Measurements from ENCODE around the gene CRYAA.

DNA sequence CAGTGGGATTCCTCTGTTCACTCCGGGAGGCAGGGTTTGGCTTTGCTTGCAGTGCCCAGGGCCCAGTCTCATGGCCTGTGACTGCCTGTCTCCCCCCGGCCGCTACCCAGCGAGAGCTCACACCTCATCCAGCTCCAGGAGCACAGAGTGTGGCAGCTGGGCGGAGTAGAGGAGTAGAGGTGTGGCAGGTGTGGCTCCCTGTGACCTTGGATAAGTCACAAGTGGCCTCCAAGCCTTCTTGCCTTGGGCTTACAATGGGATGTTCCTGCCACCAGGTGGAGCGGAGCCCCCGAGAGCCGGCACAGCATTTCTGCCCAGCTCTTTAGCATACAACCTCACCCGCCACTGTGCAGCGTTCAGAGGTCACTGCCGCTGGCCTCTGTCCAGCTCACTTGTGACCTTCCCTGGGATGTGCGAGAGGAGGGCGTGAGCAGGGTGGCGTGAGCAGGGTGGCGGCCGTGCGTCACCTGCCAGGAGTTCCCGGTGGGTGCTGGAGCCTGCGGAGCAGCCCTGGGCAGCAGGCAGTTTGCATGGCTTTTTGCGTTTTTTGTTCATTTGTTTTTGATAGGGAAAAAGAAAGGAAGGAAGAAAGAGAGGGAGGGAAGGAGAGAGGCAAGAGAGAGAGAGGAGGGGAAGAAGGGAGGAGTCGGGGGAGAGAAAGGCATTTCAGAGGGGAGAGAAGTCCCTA is 42.4 kb downstream of the CRYAA start:
- TF ChIP-seq ATF1 (CRISPR knock-in tag; IDR thresholded peaks at IDR 0.05) = no peak
- no peak for TF ChIP-seq HMGA2 (CRISPR knock-in tag; IDR thresholded peaks at IDR 0.05)
- TF ChIP-seq, protein P1, sequence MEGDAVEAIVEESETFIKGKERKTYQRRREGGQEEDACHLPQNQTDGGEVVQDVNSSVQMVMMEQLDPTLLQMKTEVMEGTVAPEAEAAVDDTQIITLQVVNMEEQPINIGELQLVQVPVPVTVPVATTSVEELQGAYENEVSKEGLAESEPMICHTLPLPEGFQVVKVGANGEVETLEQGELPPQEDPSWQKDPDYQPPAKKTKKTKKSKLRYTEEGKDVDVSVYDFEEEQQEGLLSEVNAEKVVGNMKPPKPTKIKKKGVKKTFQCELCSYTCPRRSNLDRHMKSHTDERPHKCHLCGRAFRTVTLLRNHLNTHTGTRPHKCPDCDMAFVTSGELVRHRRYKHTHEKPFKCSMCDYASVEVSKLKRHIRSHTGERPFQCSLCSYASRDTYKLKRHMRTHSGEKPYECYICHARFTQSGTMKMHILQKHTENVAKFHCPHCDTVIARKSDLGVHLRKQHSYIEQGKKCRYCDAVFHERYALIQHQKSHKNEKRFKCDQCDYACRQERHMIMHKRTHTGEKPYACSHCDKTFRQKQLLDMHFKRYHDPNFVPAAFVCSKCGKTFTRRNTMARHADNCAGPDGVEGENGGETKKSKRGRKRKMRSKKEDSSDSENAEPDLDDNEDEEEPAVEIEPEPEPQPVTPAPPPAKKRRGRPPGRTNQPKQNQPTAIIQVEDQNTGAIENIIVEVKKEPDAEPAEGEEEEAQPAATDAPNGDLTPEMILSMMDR (IDR thresholded peaks at IDR 0.05) = peak; percentile 37; the same call in 1 of the 2 replicates
- TF ChIP-seq KAT7 (CRISPR knock-in tag; IDR thresholded peaks at IDR 0.05; ENCODE audit: borderline replicate concordance) = no peak
- TF ChIP-seq NFYB (CRISPR knock-in tag; conservative IDR thresholded peaks at IDR 0.05; ENCODE audit: low read depth) = no peak
- no peak for TF ChIP-seq TEAD4 (CRISPR knock-in tag; IDR thresholded peaks at IDR 0.05)

All from WTC11 (cell line).